ENCODE data around the gene SPEG.

Gene SPEG

DNA sequence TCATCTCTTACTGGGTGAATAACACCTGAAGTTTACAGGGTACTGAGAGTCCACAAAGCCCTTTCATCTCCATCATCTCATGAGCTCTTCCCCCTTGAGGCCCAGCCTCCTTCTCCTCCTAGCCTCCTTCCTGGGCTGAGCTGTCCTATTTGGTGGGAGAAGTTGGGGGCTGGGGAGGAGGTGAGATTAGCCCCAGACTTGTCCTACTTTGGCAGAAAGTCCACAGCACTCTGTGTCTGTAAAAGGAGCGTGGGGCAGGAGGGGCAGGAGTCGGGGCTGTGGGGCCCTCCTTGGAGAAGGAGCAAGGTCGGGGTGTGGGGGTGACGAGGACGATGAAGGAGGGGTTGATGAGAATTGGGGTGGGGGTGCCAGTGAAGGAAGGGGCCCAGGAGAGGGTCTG is 26.4 kb upstream of the SPEG start:
- H3K27me3 ChIP-seq, result no peaks in the 10 kb centered on the region
- peaks cover 6% of the 10 kb centered on the region; the same call in 1 of the 2 replicates for H3K9me3 ChIP-seq
- DNase-seq, result no peak
- no peak overlapping the region for H3K4me3 ChIP-seq (ENCODE audit: low read depth, low read length)
- no peaks in the 10 kb centered on the region for H3K36me3 ChIP-seq
- H3K4me1 ChIP-seq, result no peaks in the 10 kb centered on the region
- TF ChIP-seq, protein P1, sequence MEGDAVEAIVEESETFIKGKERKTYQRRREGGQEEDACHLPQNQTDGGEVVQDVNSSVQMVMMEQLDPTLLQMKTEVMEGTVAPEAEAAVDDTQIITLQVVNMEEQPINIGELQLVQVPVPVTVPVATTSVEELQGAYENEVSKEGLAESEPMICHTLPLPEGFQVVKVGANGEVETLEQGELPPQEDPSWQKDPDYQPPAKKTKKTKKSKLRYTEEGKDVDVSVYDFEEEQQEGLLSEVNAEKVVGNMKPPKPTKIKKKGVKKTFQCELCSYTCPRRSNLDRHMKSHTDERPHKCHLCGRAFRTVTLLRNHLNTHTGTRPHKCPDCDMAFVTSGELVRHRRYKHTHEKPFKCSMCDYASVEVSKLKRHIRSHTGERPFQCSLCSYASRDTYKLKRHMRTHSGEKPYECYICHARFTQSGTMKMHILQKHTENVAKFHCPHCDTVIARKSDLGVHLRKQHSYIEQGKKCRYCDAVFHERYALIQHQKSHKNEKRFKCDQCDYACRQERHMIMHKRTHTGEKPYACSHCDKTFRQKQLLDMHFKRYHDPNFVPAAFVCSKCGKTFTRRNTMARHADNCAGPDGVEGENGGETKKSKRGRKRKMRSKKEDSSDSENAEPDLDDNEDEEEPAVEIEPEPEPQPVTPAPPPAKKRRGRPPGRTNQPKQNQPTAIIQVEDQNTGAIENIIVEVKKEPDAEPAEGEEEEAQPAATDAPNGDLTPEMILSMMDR (IDR thresholded peaks at IDR 0.05; ENCODE audit: low read depth, low read length), result no peak

DNA sequence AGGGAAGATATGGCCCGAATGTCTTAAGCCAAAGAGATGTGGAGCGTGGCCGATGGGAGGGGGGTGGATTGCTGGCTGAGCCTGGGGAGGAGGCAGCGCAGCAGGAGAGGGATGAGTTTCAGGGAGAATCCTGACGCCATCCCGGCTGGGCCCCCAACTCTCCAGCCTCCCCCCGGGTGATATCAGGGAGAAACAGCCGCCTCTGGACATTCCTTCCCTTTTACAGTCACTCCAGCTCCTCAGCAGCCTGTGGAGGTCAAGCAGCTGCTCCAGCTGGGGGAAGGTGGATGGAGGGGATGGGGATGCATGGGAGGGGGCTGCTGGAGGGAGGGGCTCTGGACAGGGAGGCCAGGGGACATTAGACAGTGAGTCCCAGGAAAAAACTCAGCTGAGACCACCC is 26.0 kb upstream of the SPEG start:
- TF ChIP-seq, protein P1 (IDR thresholded peaks at IDR 0.05; ENCODE audit: low read depth, low read length), result no peak
- no peak overlapping the region for H3K4me3 ChIP-seq (ENCODE audit: low read depth, low read length)

DNA sequence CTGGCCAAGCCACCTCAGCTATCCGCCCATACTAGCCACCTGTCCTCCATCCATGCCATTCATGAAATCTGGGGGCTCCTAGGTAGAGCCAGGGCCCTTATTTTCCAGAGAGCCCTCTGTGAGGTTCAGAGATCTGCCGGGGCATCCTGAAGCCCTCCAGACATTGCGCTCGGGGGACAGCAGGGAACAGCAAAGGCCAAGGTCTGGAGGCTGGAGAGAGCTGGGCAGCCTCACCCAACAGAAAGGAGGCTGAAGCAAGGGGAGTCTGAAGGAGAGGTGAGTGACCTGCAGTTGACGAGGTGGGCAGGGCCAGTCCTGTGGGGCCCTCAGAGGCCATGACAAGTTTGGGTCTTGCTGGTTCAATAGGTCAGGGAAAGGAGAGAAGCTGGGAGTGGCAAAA is 25.0 kb upstream of the SPEG start:
- H3K9me3 ChIP-seq, result peaks cover 6% of the 10 kb centered on the region; the same call in 1 of the 2 replicates
- no peak for DNase-seq
- TF ChIP-seq, protein P1 (IDR thresholded peaks at IDR 0.05; ENCODE audit: low read depth, low read length), result no peak
- H3K36me3 ChIP-seq, result no peaks in the 10 kb centered on the region
- no peak overlapping the region for H3K4me3 ChIP-seq (ENCODE audit: low read depth, low read length)
- no peaks in the 10 kb centered on the region for H3K4me1 ChIP-seq
- no peaks in the 10 kb centered on the region for H3K27me3 ChIP-seq

More for the DNA sequence above, 26.0 kb upstream of the SPEG start:
- peaks cover 6% of the 10 kb centered on the region; the same call in 1 of the 2 replicates for H3K9me3 ChIP-seq
- no peaks in the 10 kb centered on the region for H3K4me1 ChIP-seq
- H3K27me3 ChIP-seq, result no peaks in the 10 kb centered on the region
- H3K36me3 ChIP-seq, result no peaks in the 10 kb centered on the region
- no peak for DNase-seq

DNA sequence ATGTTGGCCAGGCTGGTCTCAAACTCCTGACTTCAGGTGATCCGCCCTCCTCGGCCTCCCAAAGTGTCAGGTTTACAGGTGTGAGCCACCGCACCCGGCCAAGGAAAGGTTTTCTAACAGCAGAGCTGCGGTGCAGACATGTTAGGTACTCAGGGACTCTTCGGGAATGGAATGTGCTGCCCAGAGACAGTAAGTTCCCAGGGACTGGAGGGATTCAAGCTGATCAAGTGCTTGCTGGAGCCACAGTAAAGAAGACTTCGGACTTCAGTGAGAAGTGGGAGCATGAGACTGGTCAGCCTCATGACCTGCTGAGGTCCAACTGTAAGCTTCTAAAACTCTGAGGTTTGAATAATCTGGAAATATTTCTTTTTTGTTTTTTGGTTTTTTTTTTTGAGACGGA is 24.3 kb upstream of the SPEG start:
- Histone ChIP-seq H3K27me3 (no peaks in the 10 kb centered on the region), H3K4me1 (no peaks in the 10 kb centered on the region), H3K36me3 (no peaks in the 10 kb centered on the region), H3K4me3 (ENCODE audit: low read depth, low read length) (no peak overlapping the region), H3K9me3 (peaks cover 6% of the 10 kb centered on the region; the same call in 1 of the 2 replicates)
- DNase-seq, result no peak
- TF ChIP-seq, protein P1 (IDR thresholded peaks at IDR 0.05; ENCODE audit: low read depth, low read length), result no peak

DNA sequence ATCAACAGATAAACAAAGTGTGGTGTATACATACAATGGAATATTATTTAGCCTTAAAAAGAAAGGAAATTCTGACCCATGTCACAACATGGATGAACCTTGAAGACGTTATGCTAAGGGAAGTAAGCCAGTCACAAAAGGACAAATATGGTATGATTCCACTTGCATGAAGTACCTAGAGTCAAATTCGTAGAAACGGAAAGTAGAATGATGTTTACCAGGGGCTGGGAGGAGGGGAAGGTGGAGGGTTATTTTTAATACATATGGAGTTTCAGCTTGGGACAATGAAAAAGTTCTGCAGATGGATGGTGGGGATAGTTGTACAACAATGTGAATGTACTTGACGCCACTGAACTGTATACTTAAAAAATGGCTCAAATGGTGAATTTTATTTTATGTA is 19.8 kb upstream of the SPEG start:
- Histone ChIP-seq H3K36me3 (no peaks in the 10 kb centered on the region), H3K4me1 (no peaks in the 10 kb centered on the region), H3K9me3 (peaks cover 6% of the 10 kb centered on the region; the same call in 1 of the 2 replicates), H3K4me3 (ENCODE audit: low read depth, low read length) (no peak overlapping the region), H3K27me3 (no peaks in the 10 kb centered on the region)
- DNase-seq, result no peak
- TF ChIP-seq, protein P1 (IDR thresholded peaks at IDR 0.05; ENCODE audit: low read depth, low read length), result no peak

DNA sequence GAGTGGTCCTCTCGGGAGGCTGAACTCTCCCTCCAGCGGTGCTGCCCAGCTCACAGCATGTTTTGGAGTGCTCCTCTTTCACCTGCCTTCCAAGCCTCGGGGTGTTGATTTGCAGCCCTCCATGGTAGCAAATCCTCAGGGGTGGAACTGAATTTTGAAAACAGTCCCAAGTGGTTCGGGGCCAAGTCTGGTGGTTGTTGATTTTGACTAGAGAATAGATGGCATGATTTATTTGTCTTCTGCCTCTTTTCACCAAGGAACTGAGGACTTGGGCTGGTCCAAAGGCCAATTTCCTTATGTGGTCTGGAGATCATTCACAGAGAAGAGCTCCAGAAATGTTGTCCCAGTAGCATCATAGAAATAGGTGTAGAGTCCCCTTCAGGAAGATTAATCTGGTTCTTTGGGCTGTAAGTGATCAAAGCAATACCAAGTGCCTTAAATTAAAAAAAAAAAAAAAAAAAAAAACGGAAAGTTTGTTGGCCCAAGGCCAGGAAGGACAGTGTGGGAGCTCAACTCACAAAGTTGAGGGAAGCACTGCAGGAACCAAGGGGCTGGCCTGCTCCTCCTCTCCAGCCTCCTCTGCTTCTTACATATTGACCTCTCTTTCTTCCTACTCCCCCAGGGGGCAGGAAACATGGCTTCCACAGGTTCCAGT is 18.9 kb upstream of the SPEG start:
- no peaks in the 10 kb centered on the region for H3K27me3 ChIP-seq
- H3K4me1 ChIP-seq, result no peaks in the 10 kb centered on the region
- TF ChIP-seq, protein P1 (IDR thresholded peaks at IDR 0.05; ENCODE audit: low read depth, low read length), result no peak
- no peaks in the 10 kb centered on the region for H3K36me3 ChIP-seq
- peaks cover 6% of the 10 kb centered on the region; the same call in 1 of the 2 replicates for H3K9me3 ChIP-seq
- H3K4me3 ChIP-seq (ENCODE audit: low read depth, low read length), result no peak overlapping the region
- DNase-seq, result no peak

Data from BE2C (cell line).